ENCODE results near the gene DIP2C. TPM values are rescaled to one million over a fixed set of nuclear protein-coding genes. Genes with fewer than 3 reads are reported as not detected.

Gene DIP2C
- total and polyA plus RNA-seq, 2 donors from 2014 or later = 6.2 to 22.6 TPM

DNA sequence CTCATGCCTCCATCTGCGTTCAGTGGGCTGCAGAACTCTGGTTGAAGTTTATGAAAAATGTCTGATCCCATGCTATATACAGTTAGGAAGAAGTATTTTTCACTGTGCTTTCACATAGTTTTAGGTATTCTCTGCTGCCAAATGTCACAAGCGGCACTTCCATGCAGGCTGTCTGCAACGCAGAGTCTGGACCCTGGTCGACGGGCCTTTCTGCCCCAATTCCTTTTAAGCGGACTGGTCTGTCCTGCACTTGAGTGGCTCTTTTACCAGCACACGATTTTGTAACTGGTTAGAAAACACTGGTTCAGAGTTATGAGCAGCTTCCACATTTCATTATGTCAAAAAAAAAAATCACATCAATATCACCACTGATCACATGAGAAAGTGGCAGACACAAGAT is 143.0 kb downstream of the DIP2C start:
- H3K27me3 ChIP-seq (ENCODE audit: control insufficient read depth, insufficient read depth, low read length) = no peaks in the 10 kb centered on the region
- TF ChIP-seq, protein P1, sequence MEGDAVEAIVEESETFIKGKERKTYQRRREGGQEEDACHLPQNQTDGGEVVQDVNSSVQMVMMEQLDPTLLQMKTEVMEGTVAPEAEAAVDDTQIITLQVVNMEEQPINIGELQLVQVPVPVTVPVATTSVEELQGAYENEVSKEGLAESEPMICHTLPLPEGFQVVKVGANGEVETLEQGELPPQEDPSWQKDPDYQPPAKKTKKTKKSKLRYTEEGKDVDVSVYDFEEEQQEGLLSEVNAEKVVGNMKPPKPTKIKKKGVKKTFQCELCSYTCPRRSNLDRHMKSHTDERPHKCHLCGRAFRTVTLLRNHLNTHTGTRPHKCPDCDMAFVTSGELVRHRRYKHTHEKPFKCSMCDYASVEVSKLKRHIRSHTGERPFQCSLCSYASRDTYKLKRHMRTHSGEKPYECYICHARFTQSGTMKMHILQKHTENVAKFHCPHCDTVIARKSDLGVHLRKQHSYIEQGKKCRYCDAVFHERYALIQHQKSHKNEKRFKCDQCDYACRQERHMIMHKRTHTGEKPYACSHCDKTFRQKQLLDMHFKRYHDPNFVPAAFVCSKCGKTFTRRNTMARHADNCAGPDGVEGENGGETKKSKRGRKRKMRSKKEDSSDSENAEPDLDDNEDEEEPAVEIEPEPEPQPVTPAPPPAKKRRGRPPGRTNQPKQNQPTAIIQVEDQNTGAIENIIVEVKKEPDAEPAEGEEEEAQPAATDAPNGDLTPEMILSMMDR (IDR thresholded peaks at IDR 0.05; ENCODE audit: borderline replicate concordance, extremely low read depth, insufficient read depth) = no peak
- no peak overlapping the region for H3K9ac ChIP-seq (ENCODE audit: low read length in 3 of 3)
- FAIRE-seq (no peak), DNase-seq (no peak)
- peaks cover 2 to 17% (median 8%) of the 10 kb centered on the region in 3 donors for H3K4me1 ChIP-seq (ENCODE audit: control insufficient read depth in 2 of 3, insufficient read depth in 2 of 3, low read depth in 1 of 3, low read length in 3 of 3)
- intact Hi-C loops (cut with DNase I) = no loop called here
- no peak overlapping the region for H3K4me3 ChIP-seq (ENCODE audit: low read length in 3 of 3)
- no peaks in the 10 kb centered on the region for H3K36me3 ChIP-seq (ENCODE audit: control insufficient read depth in 2 of 3, insufficient read depth in 3 of 3, low read length in 3 of 3)
- H3K9me3 ChIP-seq (ENCODE audit: control insufficient read depth in 2 of 3, insufficient read depth in 1 of 3, low read length in 3 of 3) = no peaks in the 10 kb centered on the region
- H3K27ac ChIP-seq (ENCODE audit: low read depth in 2 of 2, low read length in 2 of 2) = no peak overlapping the region

DNA sequence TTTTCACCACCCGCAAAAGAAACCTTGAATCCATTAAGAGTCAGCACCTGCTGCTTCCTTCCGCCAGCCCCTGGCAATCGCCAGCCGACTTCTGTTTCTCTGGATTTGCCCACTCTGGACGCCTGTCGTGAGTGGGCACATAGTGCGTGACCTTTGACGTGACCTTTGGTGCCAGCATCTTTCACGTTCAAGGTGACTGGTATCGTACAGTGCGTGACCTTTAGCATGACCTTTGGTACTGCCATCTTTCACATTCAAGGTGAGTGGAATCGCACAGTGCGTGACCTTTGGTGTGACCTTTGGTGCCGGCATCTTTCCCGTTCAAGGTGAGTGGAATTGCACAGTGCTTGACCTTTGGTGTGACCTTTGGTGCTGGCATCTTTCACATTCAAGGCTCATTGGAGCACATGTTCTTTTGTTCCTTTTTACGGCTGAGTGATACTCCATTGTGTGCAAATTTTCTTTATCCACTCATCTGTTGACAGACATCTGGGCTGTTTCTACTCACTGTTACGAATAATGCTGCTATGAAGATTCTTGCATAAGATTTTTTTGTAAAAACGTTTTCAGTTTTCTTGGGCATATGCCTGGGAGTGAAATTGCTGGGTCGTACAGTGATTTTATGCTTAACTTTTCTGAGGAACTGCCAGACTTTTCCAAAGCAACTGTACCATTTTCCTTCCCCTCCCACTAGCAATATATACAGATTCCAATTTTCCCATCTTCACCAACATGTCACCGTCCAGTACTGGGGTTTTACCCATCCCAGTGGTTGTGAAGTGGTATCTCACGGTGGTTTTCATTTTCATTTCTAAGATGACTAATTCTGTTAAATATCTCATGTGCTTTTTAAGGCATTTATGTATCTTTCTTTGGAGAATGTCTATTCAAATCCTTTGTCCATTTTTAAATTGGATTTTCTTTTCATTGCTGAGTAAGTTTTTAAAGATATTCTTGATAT is 145.3 kb downstream of the DIP2C start:
- DNase-seq = no peak
- Histone ChIP-seq H3K4me3 (ENCODE audit: low read length in 3 of 3) (no peak overlapping the region), H3K9me3 (ENCODE audit: control insufficient read depth in 2 of 3, insufficient read depth in 1 of 3, low read length in 3 of 3) (no peaks in the 10 kb centered on the region), H3K27me3 (ENCODE audit: control insufficient read depth, insufficient read depth, low read length) (no peaks in the 10 kb centered on the region), H3K27ac (ENCODE audit: low read depth in 2 of 2, low read length in 2 of 2) (no peak overlapping the region), H3K9ac (ENCODE audit: low read length in 3 of 3) (no peak overlapping the region), H3K36me3 (ENCODE audit: control insufficient read depth in 2 of 3, insufficient read depth in 3 of 3, low read length in 3 of 3) (no peaks in the 10 kb centered on the region), H3K4me1 (ENCODE audit: control insufficient read depth in 2 of 3, insufficient read depth in 2 of 3, low read depth in 1 of 3, low read length in 3 of 3) (peaks cover 2 to 15% (median 8%) of the 10 kb centered on the region in 3 donors)
- TF ChIP-seq, protein P1 (IDR thresholded peaks at IDR 0.05; ENCODE audit: borderline replicate concordance, extremely low read depth, insufficient read depth) = no peak
- no peak for FAIRE-seq
- intact Hi-C loops (cut with DNase I) = no loop called here

DNA sequence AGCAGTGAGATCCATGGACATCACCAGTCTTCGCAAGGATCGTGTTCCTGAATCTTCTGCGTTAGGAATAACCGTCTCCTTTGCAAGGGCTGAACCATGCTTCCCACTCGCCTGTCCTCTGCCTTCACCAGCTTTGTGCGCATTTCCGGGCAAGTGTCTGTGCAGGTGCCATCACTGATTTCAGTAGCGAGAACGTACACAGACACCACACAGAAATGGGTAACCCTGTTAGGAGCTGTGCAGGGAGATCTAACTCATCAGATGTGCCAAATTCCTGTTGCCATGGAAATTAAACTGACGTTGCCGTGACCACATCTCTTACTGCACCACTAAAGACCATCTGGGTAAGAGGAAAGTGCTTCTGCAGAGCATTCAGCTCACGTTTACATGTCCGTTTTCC is 146.3 kb downstream of the DIP2C start:
- no peak for FAIRE-seq
- TF ChIP-seq, protein P1 (IDR thresholded peaks at IDR 0.05; ENCODE audit: borderline replicate concordance, extremely low read depth, insufficient read depth) = no peak
- intact Hi-C loops (cut with DNase I) = no loop called here

More for the DNA sequence above, 146.3 kb downstream of the DIP2C start:
- Histone ChIP-seq H3K9ac (ENCODE audit: low read length in 3 of 3) (no peak overlapping the region), H3K9me3 (ENCODE audit: control insufficient read depth in 2 of 3, insufficient read depth in 1 of 3, low read length in 3 of 3) (no peaks in the 10 kb centered on the region), H3K27me3 (ENCODE audit: control insufficient read depth, insufficient read depth, low read length) (no peaks in the 10 kb centered on the region), H3K4me3 (ENCODE audit: low read length in 3 of 3) (no peak overlapping the region), H3K36me3 (ENCODE audit: control insufficient read depth in 2 of 3, insufficient read depth in 3 of 3, low read length in 3 of 3) (no peaks in the 10 kb centered on the region), H3K4me1 (ENCODE audit: control insufficient read depth in 2 of 3, insufficient read depth in 2 of 3, low read depth in 1 of 3, low read length in 3 of 3) (peaks cover 2 to 15% (median 8%) of the 10 kb centered on the region in 3 donors), H3K27ac (ENCODE audit: low read depth in 2 of 2, low read length in 2 of 2) (no peak overlapping the region)
- DNase-seq = no peak

Measured in kidney (tissue), 14 donors.